B cell (primary cell): ENCODE results near the gene RRP15.

Experiments used
- CTCF ChIP-seq: fragments of 200-600 bp; IDR thresholded peaks from one replicate; pipeline ENCODE4 v1.8.0; 2022; ENCODE audit warnings: antibody characterized with exemption, mild to moderate bottlenecking
- EZH2 ChIP-seq: IDR thresholded peaks from 2 replicates; pipeline ENCODE4 v1.6.1; 2012; ENCODE audit warnings: borderline replicate concordance, low read depth, mild to moderate bottlenecking, moderate library complexity, low read length; ENCODE audit not compliant: insufficient read depth, poor library complexity, severe bottlenecking

- no peak for TF ChIP-seq CTCF
- TF ChIP-seq EZH2 = no peak
Observed at GRCh38 chr1:218364028-218364710, 79.1 kb downstream of the RRP15 start.
